ENCODE data around the gene DDHD1.
"Not testable (repeated sequence)": the region's sequence is repeated elsewhere in the genome, so short reads cannot be mapped to it uniquely, and the experiment has no call there.

Gene DDHD1

GRCh38 chr14:53103636-53104340 is 49.3 kb downstream of the DDHD1 start:
- no peaks in the 10 kb centered on the region for H3K4me1 ChIP-seq (ENCODE audit: control insufficient read depth, low read depth, low read length)
- no peaks in the 10 kb centered on the region for H3K27me3 ChIP-seq (ENCODE audit: control insufficient read depth, insufficient read depth, low read length)
- H3K27ac ChIP-seq (ENCODE audit: low read length), result no peak overlapping the region
- H3K9ac ChIP-seq (ENCODE audit: low read length), result no peak overlapping the region
- H3K4me3 ChIP-seq (ENCODE audit: low read length), result no peak overlapping the region
- H3K36me3 ChIP-seq (ENCODE audit: control insufficient read depth, low read depth, low read length), result no peaks in the 10 kb centered on the region
- H3K9me3 ChIP-seq (ENCODE audit: control insufficient read depth, low read depth, low read length), result no peaks in the 10 kb centered on the region

DNA sequence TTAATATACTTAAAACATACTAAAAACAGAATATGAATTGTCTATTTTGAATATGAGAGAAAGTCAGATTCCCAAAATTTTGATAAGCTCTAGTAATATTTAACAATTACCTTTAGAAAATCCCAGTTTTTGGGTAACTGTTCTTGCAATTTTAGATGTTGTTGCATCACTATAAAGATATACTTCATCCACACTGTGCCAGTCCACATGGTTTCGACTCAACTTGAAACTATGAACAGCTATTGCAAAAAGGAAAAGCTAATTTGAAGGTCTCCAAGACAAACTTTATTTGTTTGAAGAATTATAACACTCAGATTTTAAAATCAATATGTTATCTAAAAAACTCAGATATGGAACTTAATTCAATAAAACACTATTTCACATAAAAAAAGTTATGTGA is 59.9 kb downstream of the DDHD1 start:
- Histone ChIP-seq H3K4me1 (ENCODE audit: control insufficient read depth, low read depth, low read length) (no peaks in the 10 kb centered on the region), H3K27me3 (ENCODE audit: control insufficient read depth, insufficient read depth, low read length) (no peaks in the 10 kb centered on the region), H3K9ac (ENCODE audit: low read length) (no peak overlapping the region), H3K27ac (ENCODE audit: low read length) (no peak overlapping the region), H3K36me3 (ENCODE audit: control insufficient read depth, low read depth, low read length) (no peaks in the 10 kb centered on the region), H3K9me3 (ENCODE audit: control insufficient read depth, low read depth, low read length) (no peaks in the 10 kb centered on the region), H3K4me3 (ENCODE audit: low read length) (no peak overlapping the region)

DNA sequence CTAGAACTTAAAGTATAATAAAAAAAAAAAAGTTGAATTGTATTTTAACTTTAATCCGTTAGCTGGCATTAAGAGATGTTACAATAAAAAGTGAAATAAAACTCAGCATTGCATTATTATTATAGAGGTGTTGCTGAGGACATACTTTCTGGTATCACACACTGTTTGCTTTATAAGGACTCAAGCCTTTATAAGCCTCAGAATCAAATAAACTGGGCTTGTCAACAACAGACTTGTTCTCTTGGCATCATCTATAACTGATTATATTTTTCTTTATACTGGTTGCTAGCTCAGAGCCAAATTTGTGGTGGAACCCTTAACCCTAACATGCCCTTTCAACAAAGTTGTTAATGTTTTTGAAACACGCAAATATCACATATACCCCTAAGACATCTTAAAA is 62.3 kb downstream of the DDHD1 start:
- H3K27ac ChIP-seq (ENCODE audit: low read length), result no peak overlapping the region
- H3K27me3 ChIP-seq (ENCODE audit: control insufficient read depth, insufficient read depth, low read length), result no peaks in the 10 kb centered on the region

DNA sequence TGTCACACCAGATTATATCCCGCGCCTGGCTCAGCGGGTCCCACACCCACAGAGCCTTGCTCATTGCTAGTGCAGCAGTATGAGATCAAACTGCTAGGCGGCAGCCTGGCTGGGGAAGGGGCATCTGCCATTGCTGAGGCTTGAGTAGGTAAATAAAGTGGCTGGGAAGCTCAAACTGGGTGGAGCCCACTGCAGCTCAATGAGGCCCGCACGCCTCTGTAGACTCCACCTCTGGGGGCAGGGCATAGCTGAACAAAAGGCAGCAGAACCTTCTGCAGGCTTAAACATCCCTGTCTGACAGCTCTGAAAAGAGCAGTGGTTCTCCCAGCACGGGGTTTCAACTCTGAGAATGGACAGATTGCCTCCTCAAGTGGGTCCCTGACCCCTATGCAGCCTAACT is 68.2 kb downstream of the DDHD1 start:
- H3K4me3 ChIP-seq (ENCODE audit: low read length); H3K4me1 ChIP-seq (ENCODE audit: control insufficient read depth, low read depth, low read length); H3K27ac ChIP-seq (ENCODE audit: low read length); H3K9ac ChIP-seq (ENCODE audit: low read length); H3K27me3 ChIP-seq (ENCODE audit: control insufficient read depth, insufficient read depth, low read length); H3K9me3 ChIP-seq (ENCODE audit: control insufficient read depth, low read depth, low read length); H3K36me3 ChIP-seq (ENCODE audit: control insufficient read depth, low read depth, low read length): not testable (repeated sequence)

More for the DNA sequence above, 62.3 kb downstream of the DDHD1 start:
- H3K4me3 ChIP-seq (ENCODE audit: low read length), result no peak overlapping the region
- H3K9me3 ChIP-seq (ENCODE audit: control insufficient read depth, low read depth, low read length), result no peaks in the 10 kb centered on the region
- no peaks in the 10 kb centered on the region for H3K36me3 ChIP-seq (ENCODE audit: control insufficient read depth, low read depth, low read length)
- no peak overlapping the region for H3K9ac ChIP-seq (ENCODE audit: low read length)
- no peaks in the 10 kb centered on the region for H3K4me1 ChIP-seq (ENCODE audit: control insufficient read depth, low read depth, low read length)

DNA sequence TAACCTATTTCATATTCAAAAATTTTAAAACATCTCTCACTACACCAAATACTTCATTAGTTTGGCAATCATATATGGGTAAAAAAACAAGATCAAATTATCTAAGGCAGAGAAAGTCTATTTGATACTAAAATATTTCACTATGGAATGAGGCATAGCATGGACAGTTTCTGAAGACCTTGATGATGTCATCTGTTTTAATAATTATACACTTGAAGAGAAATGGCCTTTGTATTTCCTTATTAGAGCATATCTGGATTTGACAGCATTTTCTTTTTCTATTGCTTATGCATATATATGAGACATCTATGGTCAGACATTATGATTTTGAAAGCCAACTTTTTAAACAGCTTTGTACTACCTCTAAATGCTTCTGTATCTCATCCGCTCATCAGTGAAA is 88.6 kb downstream of the DDHD1 start:
- Histone ChIP-seq H3K4me3 (ENCODE audit: low read length) (no peak overlapping the region), H3K27ac (ENCODE audit: low read length) (no peak overlapping the region), H3K9ac (ENCODE audit: low read length) (no peak overlapping the region), H3K9me3 (ENCODE audit: control insufficient read depth, low read depth, low read length) (no peaks in the 10 kb centered on the region), H3K36me3 (ENCODE audit: control insufficient read depth, low read depth, low read length) (no peaks in the 10 kb centered on the region), H3K4me1 (ENCODE audit: control insufficient read depth, low read depth, low read length) (peaks cover 5% of the 10 kb centered on the region), H3K27me3 (ENCODE audit: control insufficient read depth, insufficient read depth, low read length) (no peaks in the 10 kb centered on the region)

DNA sequence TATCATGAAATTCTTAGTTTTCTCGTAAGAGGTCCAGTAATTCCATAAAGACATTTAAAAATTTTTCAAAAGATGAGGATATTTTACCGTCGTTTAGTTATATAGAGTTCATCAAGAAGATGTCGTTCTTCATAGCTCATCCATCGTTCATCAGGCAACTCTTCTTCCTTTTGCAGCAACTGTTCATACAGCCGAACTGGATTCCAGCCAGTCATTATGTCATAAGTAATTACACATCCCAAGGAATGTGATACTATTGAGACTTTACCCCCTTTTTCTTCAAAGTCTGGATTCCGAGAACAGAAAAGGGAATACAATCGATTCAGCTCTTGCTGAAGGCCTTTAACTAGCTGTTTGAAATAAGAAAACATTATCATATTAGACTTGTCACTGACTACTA is 90.3 kb downstream of the DDHD1 start:
- H3K27ac ChIP-seq (ENCODE audit: low read length), result no peak overlapping the region
- H3K9me3 ChIP-seq (ENCODE audit: control insufficient read depth, low read depth, low read length), result no peaks in the 10 kb centered on the region
- H3K36me3 ChIP-seq (ENCODE audit: control insufficient read depth, low read depth, low read length), result no peaks in the 10 kb centered on the region
- H3K27me3 ChIP-seq (ENCODE audit: control insufficient read depth, insufficient read depth, low read length), result no peaks in the 10 kb centered on the region
- no peak overlapping the region for H3K9ac ChIP-seq (ENCODE audit: low read length)
- peaks cover 5% of the 10 kb centered on the region for H3K4me1 ChIP-seq (ENCODE audit: control insufficient read depth, low read depth, low read length)
- no peak overlapping the region for H3K4me3 ChIP-seq (ENCODE audit: low read length)

GRCh38 chr14:53060046-53060445 is 93.1 kb downstream of the DDHD1 start:
- Histone ChIP-seq H3K9ac (ENCODE audit: low read length) (no peak overlapping the region), H3K36me3 (ENCODE audit: control insufficient read depth, low read depth, low read length) (no peaks in the 10 kb centered on the region), H3K9me3 (ENCODE audit: control insufficient read depth, low read depth, low read length) (no peaks in the 10 kb centered on the region), H3K27me3 (ENCODE audit: control insufficient read depth, insufficient read depth, low read length) (no peaks in the 10 kb centered on the region), H3K27ac (ENCODE audit: low read length) (no peak overlapping the region), H3K4me3 (ENCODE audit: low read length) (no peak overlapping the region), H3K4me1 (ENCODE audit: control insufficient read depth, low read depth, low read length) (peaks cover 5% of the 10 kb centered on the region)

DNA sequence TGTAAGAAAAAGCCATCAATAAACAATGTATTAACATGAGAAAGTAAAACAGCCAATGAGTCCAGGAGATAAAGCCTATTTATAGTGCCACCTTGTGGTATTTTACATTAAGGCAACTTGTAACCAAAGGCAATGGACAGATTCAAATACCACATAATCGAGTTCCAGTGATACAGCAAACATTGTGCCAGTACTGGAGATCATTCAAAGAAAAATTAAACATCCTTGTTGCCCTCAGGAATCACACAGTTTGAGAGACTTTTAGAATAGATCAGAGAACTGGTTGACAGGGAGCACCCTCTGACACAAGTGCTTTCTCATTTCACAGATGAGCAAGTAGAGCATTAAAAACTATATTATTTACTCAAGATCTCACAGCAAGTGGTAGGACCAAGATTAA is 98.1 kb downstream of the DDHD1 start:
- H3K27ac ChIP-seq (ENCODE audit: low read length), result no peak overlapping the region
- H3K36me3 ChIP-seq (ENCODE audit: control insufficient read depth, low read depth, low read length), result peaks cover 4% of the 10 kb centered on the region
- no peak overlapping the region for H3K4me3 ChIP-seq (ENCODE audit: low read length)
- no peaks in the 10 kb centered on the region for H3K27me3 ChIP-seq (ENCODE audit: control insufficient read depth, insufficient read depth, low read length)
- no peaks in the 10 kb centered on the region for H3K4me1 ChIP-seq (ENCODE audit: control insufficient read depth, low read depth, low read length)
- no peaks in the 10 kb centered on the region for H3K9me3 ChIP-seq (ENCODE audit: control insufficient read depth, low read depth, low read length)
- H3K9ac ChIP-seq (ENCODE audit: low read length), result no peak overlapping the region

DNA sequence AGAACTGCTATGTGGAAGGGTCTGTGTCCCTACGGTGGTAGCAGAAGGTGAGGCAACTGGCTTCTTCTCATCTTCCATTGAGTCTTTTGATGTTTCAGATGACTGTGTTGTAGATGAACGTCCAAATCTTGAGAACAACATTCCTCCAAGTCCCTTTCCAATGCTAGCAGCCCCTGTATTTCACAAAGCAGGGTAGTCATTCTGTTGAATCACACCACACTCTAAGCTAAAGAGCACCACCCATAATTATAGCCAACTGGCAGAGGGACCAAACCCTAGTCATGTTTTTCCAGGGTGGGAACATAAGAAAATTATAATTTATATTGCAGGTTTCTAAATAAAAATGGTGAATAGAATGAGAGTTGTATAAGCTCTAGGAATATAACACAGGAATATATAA is 98.7 kb downstream of the DDHD1 start:
- Histone ChIP-seq H3K9me3 (ENCODE audit: control insufficient read depth, low read depth, low read length) (no peaks in the 10 kb centered on the region), H3K9ac (ENCODE audit: low read length) (no peak overlapping the region), H3K27ac (ENCODE audit: low read length) (no peak overlapping the region), H3K4me1 (ENCODE audit: control insufficient read depth, low read depth, low read length) (no peaks in the 10 kb centered on the region), H3K27me3 (ENCODE audit: control insufficient read depth, insufficient read depth, low read length) (no peaks in the 10 kb centered on the region), H3K36me3 (ENCODE audit: control insufficient read depth, low read depth, low read length) (peaks cover 4% of the 10 kb centered on the region), H3K4me3 (ENCODE audit: low read length) (no peak overlapping the region)

DNA sequence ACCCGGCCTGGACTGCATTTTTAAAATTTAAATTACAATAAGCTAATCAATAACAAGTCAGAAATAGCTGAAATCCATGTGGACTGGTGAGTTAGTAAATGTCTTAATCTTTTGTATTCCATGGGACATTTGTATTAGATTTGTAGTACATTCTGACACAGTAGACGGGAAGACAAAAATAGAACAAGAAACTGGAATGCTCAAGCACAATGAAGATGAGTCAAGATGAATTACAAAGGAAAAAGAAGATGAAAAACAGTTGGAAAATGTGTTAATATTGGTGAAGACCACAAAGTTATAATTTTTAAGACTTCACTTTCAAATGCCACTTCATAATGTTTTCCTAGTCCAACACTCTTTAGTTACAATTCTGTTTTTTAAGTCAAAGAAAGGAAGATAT is 104.5 kb downstream of the DDHD1 start:
- no peak overlapping the region for H3K27ac ChIP-seq (ENCODE audit: low read length)
- no peak overlapping the region for H3K9ac ChIP-seq (ENCODE audit: low read length)
- H3K4me3 ChIP-seq (ENCODE audit: low read length), result no peak overlapping the region
- no peaks in the 10 kb centered on the region for H3K9me3 ChIP-seq (ENCODE audit: control insufficient read depth, low read depth, low read length)
- no peaks in the 10 kb centered on the region for H3K4me1 ChIP-seq (ENCODE audit: control insufficient read depth, low read depth, low read length)
- peaks cover 9% of the 10 kb centered on the region for H3K36me3 ChIP-seq (ENCODE audit: control insufficient read depth, low read depth, low read length)
- H3K27me3 ChIP-seq (ENCODE audit: control insufficient read depth, insufficient read depth, low read length), result no peaks in the 10 kb centered on the region

GRCh38 chr14:53047307-53048069 is 105.6 kb downstream of the DDHD1 start:
- Histone ChIP-seq H3K9ac (ENCODE audit: low read length) (no peak overlapping the region), H3K9me3 (ENCODE audit: control insufficient read depth, low read depth, low read length) (no peaks in the 10 kb centered on the region), H3K4me1 (ENCODE audit: control insufficient read depth, low read depth, low read length) (no peaks in the 10 kb centered on the region), H3K27ac (ENCODE audit: low read length) (no peak overlapping the region), H3K4me3 (ENCODE audit: low read length) (no peak overlapping the region), H3K27me3 (ENCODE audit: control insufficient read depth, insufficient read depth, low read length) (no peaks in the 10 kb centered on the region), H3K36me3 (ENCODE audit: control insufficient read depth, low read depth, low read length) (peaks cover 11% of the 10 kb centered on the region)

DNA sequence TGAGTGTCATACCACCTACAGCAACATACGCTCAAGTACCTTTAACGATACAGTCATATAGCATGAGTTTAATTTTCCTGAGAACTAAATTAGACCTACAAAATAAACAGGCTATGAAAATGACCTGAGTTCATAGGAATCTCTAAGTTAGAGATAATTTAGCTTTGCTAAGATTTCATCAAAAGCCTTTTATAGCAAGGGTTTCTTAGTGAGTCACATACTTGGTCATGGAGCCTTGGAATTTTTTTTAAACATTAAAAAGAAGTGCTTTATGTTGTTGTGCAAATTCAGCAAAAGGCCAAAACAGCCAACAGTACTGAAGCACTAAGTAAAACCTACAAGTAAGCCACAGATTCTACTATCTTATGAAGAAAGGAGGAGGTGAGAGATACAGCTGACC is 108.6 kb downstream of the DDHD1 start:
- no peaks in the 10 kb centered on the region for H3K27me3 ChIP-seq (ENCODE audit: control insufficient read depth, insufficient read depth, low read length)
- H3K9me3 ChIP-seq (ENCODE audit: control insufficient read depth, low read depth, low read length), result no peaks in the 10 kb centered on the region
- no peaks in the 10 kb centered on the region for H3K4me1 ChIP-seq (ENCODE audit: control insufficient read depth, low read depth, low read length)
- H3K4me3 ChIP-seq (ENCODE audit: low read length), result no peak overlapping the region
- no peak overlapping the region for H3K27ac ChIP-seq (ENCODE audit: low read length)
- no peak overlapping the region for H3K9ac ChIP-seq (ENCODE audit: low read length)
- H3K36me3 ChIP-seq (ENCODE audit: control insufficient read depth, low read depth, low read length), result peaks cover 15% of the 10 kb centered on the region

Measured in iPS-18a (cell line).